IMR-90 (cell line): Measurements from ENCODE around the gene CDK8. TPM values are rescaled to one million over a fixed set of nuclear protein-coding genes. Genes with fewer than 3 reads are reported as not detected.

Source experiments
- ATAC-seq: fragments of 200-7000 bp; cut with Tn5 transposase; 2 replicates; pipeline ENCODE4 v1.9.1; 2020; ENCODE audit warnings: low read depth, mild to moderate bottlenecking, moderate library complexity
- BruUV-seq: library from RNA; stranded (reverse); fragments of 400-500 nt; replicated peaks from 2 replicates; lab custom pipeline; 2021; lab: Mats Ljungman, UMichigan
- CTCF ChIA-PET: fragments of 300-600 bp; formaldehyde crosslinking; extraction: SDS; loops from one replicate; lab custom pipeline; 2021; ENCODE audit warnings: antibody characterized with exemption; lab: Yijun Ruan, JAX
- POLR2A ChIA-PET: fragments of 300-600 bp; sonication (Branson Sonifier 250); formaldehyde crosslinking; loops from one replicate; lab custom pipeline; 2022; ENCODE audit warnings: antibody characterized with exemption; ENCODE audit not compliant: unreplicated experiment; lab: Charles Lee
- DNase-seq: peaks from one replicate; pipeline ENCODE4 v3.0.0; 2013
- H2AFZ ChIP-seq: replicated peaks from 2 replicates; pipeline ENCODE3; 2013; ENCODE audit warnings: low read length, mild to moderate bottlenecking; ENCODE audit not compliant: poor library complexity
- H2AK5ac ChIP-seq: 2 replicates; pipeline ENCODE4 v1.6.1; 2013; ENCODE audit warnings: low read depth, low read length, inconsistent platforms
- H2AK9ac ChIP-seq: replicated peaks from 2 replicates; pipeline ENCODE3; 2013; ENCODE audit warnings: mild to moderate bottlenecking, low read depth, low read length, moderate library complexity; ENCODE audit not compliant: poor library complexity
- H2BK120ac ChIP-seq: 2 replicates; pipeline ENCODE4 v1.6.1; 2013; ENCODE audit warnings: low read depth, low read length, inconsistent platforms
- H2BK15ac ChIP-seq: 3 replicates; pipeline ENCODE4 v1.6.1; 2013; ENCODE audit warnings: low read depth, low read length, inconsistent platforms
- H2BK20ac ChIP-seq: 2 replicates; pipeline ENCODE4 v1.6.1; 2013; ENCODE audit warnings: low read depth, mild to moderate bottlenecking, inconsistent platforms, low read length, moderate library complexity
- H2BK5ac ChIP-seq: 2 replicates; pipeline ENCODE4 v1.6.1; 2013; ENCODE audit warnings: mild to moderate bottlenecking, low read depth, low read length, inconsistent platforms; ENCODE audit not compliant: poor library complexity, severe bottlenecking
- H3K14ac ChIP-seq: replicated peaks from 2 replicates; pipeline ENCODE4 v1.6.1; 2013; ENCODE audit warnings: low read depth, low read length, inconsistent platforms
- H3K18ac ChIP-seq: 2 replicates; pipeline ENCODE4 v1.6.1; 2013; ENCODE audit warnings: low read depth, low read length, control low read depth
- H3K23ac ChIP-seq: 2 replicates; pipeline ENCODE4 v1.6.1; 2013; ENCODE audit warnings: low read depth, low read length, inconsistent platforms
- H3K27ac ChIP-seq: 2 replicates; pipeline ENCODE4 v1.5.1; 2013; ENCODE audit warnings: mild to moderate bottlenecking, control low read depth, low read length; ENCODE audit not compliant: insufficient read depth
- H3K27me3 ChIP-seq: 2 replicates; pipeline ENCODE4 v1.6.1; 2013; ENCODE audit warnings: low read length; ENCODE audit not compliant: control insufficient read depth, insufficient read depth
- H3K36me3 ChIP-seq: 2 replicates; pipeline ENCODE4 v1.6.1; 2013; ENCODE audit warnings: low read length, mixed read lengths; ENCODE audit not compliant: control insufficient read depth, insufficient read depth
- H3K4ac ChIP-seq: 2 replicates; pipeline ENCODE4 v1.6.1; 2013; ENCODE audit warnings: low read depth, low read length, inconsistent platforms
- H3K4me1 ChIP-seq: 2 replicates; pipeline ENCODE4 v1.6.1; 2013; ENCODE audit warnings: low read length, mixed read lengths; ENCODE audit not compliant: control insufficient read depth, insufficient read depth
- H3K4me2 ChIP-seq: 2 replicates; pipeline ENCODE4 v1.6.1; 2013; ENCODE audit warnings: low read depth, mild to moderate bottlenecking, control low read depth, low read length, moderate library complexity
- H3K4me3 ChIP-seq: 2 replicates; pipeline ENCODE4 v1.5.1; 2013; ENCODE audit warnings: low read depth, mild to moderate bottlenecking, control low read depth, low read length, moderate library complexity; ENCODE audit not compliant: insufficient read depth
- H3K56ac ChIP-seq: 2 replicates; pipeline ENCODE4 v1.6.1; 2013; ENCODE audit warnings: low read length, inconsistent platforms; ENCODE audit not compliant: insufficient read depth; ENCODE audit errors: extremely low read depth
- H3K79me1 ChIP-seq, 2 experiments: 2 replicates each; pipeline ENCODE4 v1.6.1; 2013; ENCODE audit warnings: low read length in 2 of 2, inconsistent platforms in 1 of 2, low read depth in 1 of 2
- H3K9ac ChIP-seq: 2 replicates; pipeline ENCODE4 v1.6.1; 2013; ENCODE audit warnings: low read depth, low read length, control low read depth
- H3K9me1 ChIP-seq: 2 replicates; pipeline ENCODE4 v1.6.1; 2013; ENCODE audit warnings: low read length, inconsistent platforms; ENCODE audit not compliant: insufficient read depth
- H3K9me3 ChIP-seq: 2 replicates; pipeline ENCODE4 v1.6.1; 2013; ENCODE audit warnings: low read length; ENCODE audit not compliant: control insufficient read depth, insufficient read depth
- H4K20me1 ChIP-seq: 2 replicates; pipeline ENCODE4 v1.6.1; 2013; ENCODE audit warnings: low read length, inconsistent platforms; ENCODE audit not compliant: insufficient read depth
- H4K5ac ChIP-seq: 2 replicates; pipeline ENCODE4 v1.6.1; 2013; ENCODE audit warnings: mild to moderate bottlenecking, low read depth, low read length, control low read depth
- H4K8ac ChIP-seq, 2 experiments: 2 replicates each; pipeline ENCODE4 v1.6.1; 2013; ENCODE audit warnings: low read depth in 2 of 2, low read length in 2 of 2, control low read depth in 1 of 2, inconsistent platforms in 1 of 2
- H4K91ac ChIP-seq: 2 replicates; pipeline ENCODE4 v1.6.1; 2013; ENCODE audit warnings: low read depth, low read length, inconsistent platforms; ENCODE audit not compliant: insufficient read depth
- BHLHE40 ChIP-seq: fragments of 150-350 bp; IDR thresholded peaks from 2 replicates; pipeline ENCODE4 v1.6.1; 2016; ENCODE audit warnings: mild to moderate bottlenecking, low read depth, low read length
- CEBPB ChIP-seq: IDR thresholded peaks from 2 replicates; pipeline ENCODE4 v1.6.1; 2012; ENCODE audit warnings: low read depth, low read length, improper control_type of control experiment
- CHD1 ChIP-seq: IDR thresholded peaks from 2 replicates; pipeline ENCODE4 v1.6.1; 2012; ENCODE audit warnings: low read depth, low read length, improper control_type of control experiment
- FOS ChIP-seq: fragments of 150-350 bp; IDR thresholded peaks from 2 replicates; pipeline ENCODE4 v1.6.1; 2016; ENCODE audit warnings: low read depth, low read length
- MAFK ChIP-seq: IDR thresholded peaks from 2 replicates; pipeline ENCODE4 v1.6.1; 2012; ENCODE audit warnings: low read depth, low read length, improper control_type of control experiment
- RAD21 ChIP-seq: IDR thresholded peaks from 2 replicates; pipeline ENCODE4 v1.6.1; 2012; ENCODE audit warnings: low read length, improper control_type of control experiment
- RFX5 ChIP-seq: IDR thresholded peaks from 2 replicates; pipeline ENCODE4 v1.8.0; 2012; ENCODE audit warnings: low read depth, mild to moderate bottlenecking, low read length, moderate library complexity
- WGBS, 2 experiments: methylation state at CpG; one replicate each; pipeline versions ENCODE4 v1.1.5 to v1.1.7; 2013; ENCODE audit warnings: missing lambda C conversion rate in 2 of 2; ENCODE audit not compliant: insufficient read length in 1 of 2; ENCODE audit errors: extremely low coverage in 2 of 2; 5-methylcytosine and 5-hydroxymethylcytosine counted together
- dilution Hi-C: fragments of 300-500 bp; cut with HindIII; formaldehyde crosslinking; loops from one replicate; pipeline ENCODE4 v1.14.3; 2018; ENCODE audit warnings: low sequenced_read_pairs; ENCODE audit not compliant: unreplicated experiment
- in situ Hi-C: fragments of 300-500 bp; cut with MboI; formaldehyde crosslinking; loops from 3 replicates; pipeline ENCODE4 v1.14.3; 2019; ENCODE audit warnings: low sequenced_read_pairs, inconsistent platforms, mixed read lengths
- intact Hi-C: fragments of 100-400 bp; cut with micrococcal nuclease; formaldehyde crosslinking; loops from 2 replicates; pipeline ENCODE4 v1.10.0; 2022
- polyA plus RNA-seq, 3 experiments: library from polyadenylated mRNA; depleted of rRNA; stranded (reverse); fragments of >200 nt; gene quantifications; 2 replicates each; pipeline ENCODE4 v1.2.3, GENCODE V29; 2012; ENCODE audit warnings: low replicate concordance in 1 of 3
- total RNA-seq: library from RNA; depleted of rRNA; stranded (reverse); fragments of >200 nt; gene quantifications from 2 replicates; pipeline ENCODE4 v1.2.3, GENCODE V29; 2012
- TF ChIP-seq, protein P1 (sequence below): fragments of 150-350 bp; IDR thresholded peaks from 2 replicates; pipeline ENCODE4 v1.6.1; 2017; ENCODE audit warnings: mild to moderate bottlenecking, antibody characterized with exemption, low read length, low read depth
- TF ChIP-seq, protein P2 (sequence below): fragments of 150-350 bp; IDR thresholded peaks from 2 replicates; pipeline ENCODE4 v1.6.1; 2016; ENCODE audit warnings: low read depth, mild to moderate bottlenecking, low read length, moderate library complexity, borderline replicate concordance

CDK8 gene
- total and polyA plus RNA-seq, 2 of the 4 experiments (the other 2 are of a cell fraction) = 15.4 to 19.0 TPM

DNA sequence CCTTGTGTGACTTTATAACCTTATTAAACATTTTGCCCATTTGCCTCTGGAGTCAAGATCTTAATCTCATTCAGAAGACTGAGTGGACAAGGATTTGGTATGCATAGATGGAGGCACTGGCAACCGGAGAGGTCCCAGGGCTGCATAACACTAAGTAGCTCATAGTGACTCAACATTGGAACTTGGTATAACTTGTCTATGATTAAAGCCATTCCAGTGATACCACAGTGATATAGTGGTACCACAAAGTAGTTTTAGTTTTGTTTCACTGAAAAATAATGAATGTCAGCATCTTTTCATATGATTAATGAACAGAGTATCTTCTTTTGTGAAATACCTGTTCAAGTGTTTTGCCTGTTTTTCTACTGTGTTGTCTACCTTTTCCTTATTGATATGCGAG lies 26.4 kb downstream of the CDK8 start:
- POLR2A ChIA-PET = no interaction called here
- peaks cover 10% of the 10 kb centered on the region for H4K20me1 ChIP-seq
- H3K23ac ChIP-seq = no peak overlapping the region
- peaks cover 4% of the 10 kb centered on the region for H3K36me3 ChIP-seq
- no peaks in the 10 kb centered on the region for H3K9me3 ChIP-seq
- H4K91ac ChIP-seq = no peak overlapping the region
- H3K79me1 ChIP-seq = peaks cover 10 to 29% of the 10 kb centered on the region in 2 experiments
- no peak overlapping the region for H4K5ac ChIP-seq
- no peak overlapping the region for H3K56ac ChIP-seq
- no peak overlapping the region for H3K27ac ChIP-seq
- TF ChIP-seq, protein P1, sequence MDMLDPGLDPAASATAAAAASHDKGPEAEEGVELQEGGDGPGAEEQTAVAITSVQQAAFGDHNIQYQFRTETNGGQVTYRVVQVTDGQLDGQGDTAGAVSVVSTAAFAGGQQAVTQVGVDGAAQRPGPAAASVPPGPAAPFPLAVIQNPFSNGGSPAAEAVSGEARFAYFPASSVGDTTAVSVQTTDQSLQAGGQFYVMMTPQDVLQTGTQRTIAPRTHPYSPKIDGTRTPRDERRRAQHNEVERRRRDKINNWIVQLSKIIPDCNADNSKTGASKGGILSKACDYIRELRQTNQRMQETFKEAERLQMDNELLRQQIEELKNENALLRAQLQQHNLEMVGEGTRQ = no peak
- TF ChIP-seq MAFK (peak; percentile 70), FOS (no peak), RAD21 (no peak), BHLHE40 (no peak), CHD1 (no peak), RFX5 (no peak), CEBPB (no peak)
- TF ChIP-seq, protein P2, sequence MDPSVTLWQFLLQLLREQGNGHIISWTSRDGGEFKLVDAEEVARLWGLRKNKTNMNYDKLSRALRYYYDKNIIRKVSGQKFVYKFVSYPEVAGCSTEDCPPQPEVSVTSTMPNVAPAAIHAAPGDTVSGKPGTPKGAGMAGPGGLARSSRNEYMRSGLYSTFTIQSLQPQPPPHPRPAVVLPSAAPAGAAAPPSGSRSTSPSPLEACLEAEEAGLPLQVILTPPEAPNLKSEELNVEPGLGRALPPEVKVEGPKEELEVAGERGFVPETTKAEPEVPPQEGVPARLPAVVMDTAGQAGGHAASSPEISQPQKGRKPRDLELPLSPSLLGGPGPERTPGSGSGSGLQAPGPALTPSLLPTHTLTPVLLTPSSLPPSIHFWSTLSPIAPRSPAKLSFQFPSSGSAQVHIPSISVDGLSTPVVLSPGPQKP = no peak
- in situ Hi-C loops = no loop called here
- ATAC-seq (peak; percentile 87), DNase-seq (peak; percentile 70)
- H2BK5ac ChIP-seq = no peak overlapping the region
- no peak overlapping the region for H3K18ac ChIP-seq
- H3K27me3 ChIP-seq = no peaks in the 10 kb centered on the region
- CTCF ChIA-PET = interaction anchor here (1.0 kb wide), 1 partner anchor 19 kb away, joined by 3 read pairs; no protein-coding TSS in a partner anchor
- no peak overlapping the region for H3K4me3 ChIP-seq
- no peak overlapping the region for H2AFZ ChIP-seq
- no TSS peak for BruUV-seq
- H4K8ac ChIP-seq = no peak overlapping the region
- no peak overlapping the region for H2BK20ac ChIP-seq
- no peak overlapping the region for H3K4me2 ChIP-seq
- dilution Hi-C loops = no loop called here
- no peak overlapping the region for H3K9ac ChIP-seq
- peaks cover 7% of the 10 kb centered on the region for H3K9me1 ChIP-seq
- no peak overlapping the region for H2BK120ac ChIP-seq
- H2BK15ac ChIP-seq = no peak overlapping the region
- no peak overlapping the region for H2AK9ac ChIP-seq
- no peaks in the 10 kb centered on the region for H3K4me1 ChIP-seq
- H3K4ac ChIP-seq = no peak overlapping the region
- H2AK5ac ChIP-seq = no peak overlapping the region
- no peak overlapping the region for H3K14ac ChIP-seq
- intact Hi-C loops = no loop called here
- no CpG with 5 or more reads among the region's 2 CpGs for WGBS, 2 experiments
